Measurements from ENCODE around the gene DCBLD1. TPM values are rescaled to one million over a fixed set of nuclear protein-coding genes. Genes with fewer than 3 reads are reported as not detected.

DCBLD1 gene
- total and polyA plus RNA-seq, 3 donors from 2014 or later, result 16.6 to 22.2 (median 16.7) TPM

DNA sequence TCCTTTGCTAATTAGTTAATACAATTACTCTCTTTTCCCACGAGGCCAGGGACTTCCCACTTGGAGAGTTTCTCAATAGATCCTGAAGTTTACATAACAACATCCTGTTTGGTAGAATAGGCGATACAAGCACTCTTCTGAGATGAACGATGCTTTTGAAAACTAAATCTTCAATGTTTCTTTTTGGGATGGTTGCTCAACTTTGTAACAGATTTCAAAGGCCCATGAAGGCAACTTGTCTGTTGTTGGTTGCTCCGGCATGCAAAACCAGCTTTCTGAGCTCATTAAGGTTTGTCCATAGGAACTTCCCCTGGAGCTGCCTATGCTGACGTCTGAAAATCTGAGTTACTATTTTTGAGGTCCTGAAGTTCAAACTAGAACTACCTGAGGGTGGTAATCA lies 30.8 kb upstream of the DCBLD1 start:
- WGBS, 2 donors, result 26 to 28% methylated on average over 5 of the region's 5 CpGs
- H3K27ac ChIP-seq, result no peak overlapping the region
- TF ChIP-seq, protein P1, sequence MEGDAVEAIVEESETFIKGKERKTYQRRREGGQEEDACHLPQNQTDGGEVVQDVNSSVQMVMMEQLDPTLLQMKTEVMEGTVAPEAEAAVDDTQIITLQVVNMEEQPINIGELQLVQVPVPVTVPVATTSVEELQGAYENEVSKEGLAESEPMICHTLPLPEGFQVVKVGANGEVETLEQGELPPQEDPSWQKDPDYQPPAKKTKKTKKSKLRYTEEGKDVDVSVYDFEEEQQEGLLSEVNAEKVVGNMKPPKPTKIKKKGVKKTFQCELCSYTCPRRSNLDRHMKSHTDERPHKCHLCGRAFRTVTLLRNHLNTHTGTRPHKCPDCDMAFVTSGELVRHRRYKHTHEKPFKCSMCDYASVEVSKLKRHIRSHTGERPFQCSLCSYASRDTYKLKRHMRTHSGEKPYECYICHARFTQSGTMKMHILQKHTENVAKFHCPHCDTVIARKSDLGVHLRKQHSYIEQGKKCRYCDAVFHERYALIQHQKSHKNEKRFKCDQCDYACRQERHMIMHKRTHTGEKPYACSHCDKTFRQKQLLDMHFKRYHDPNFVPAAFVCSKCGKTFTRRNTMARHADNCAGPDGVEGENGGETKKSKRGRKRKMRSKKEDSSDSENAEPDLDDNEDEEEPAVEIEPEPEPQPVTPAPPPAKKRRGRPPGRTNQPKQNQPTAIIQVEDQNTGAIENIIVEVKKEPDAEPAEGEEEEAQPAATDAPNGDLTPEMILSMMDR (IDR thresholded peaks at IDR 0.05), result no peak
- no peak for TF ChIP-seq POLR2A (IDR thresholded peaks at IDR 0.05)
- intact Hi-C loops (cut with DNase I; ENCODE audit: low total_unique reads), result loop anchor here (10.0 kb wide), 1 partner anchor 103 kb away; no protein-coding TSS in a partner anchor
- no peaks in the 10 kb centered on the region for H3K36me3 ChIP-seq (ENCODE audit: low read depth, missing control alignments)
- DNase-seq, result peak; percentile 32
- H3K27me3 ChIP-seq, result no peaks in the 10 kb centered on the region
- no peaks in the 10 kb centered on the region for H3K4me1 ChIP-seq
- H3K4me3 ChIP-seq, result no peak overlapping the region
- no peaks in the 10 kb centered on the region for H3K9me3 ChIP-seq

DNA sequence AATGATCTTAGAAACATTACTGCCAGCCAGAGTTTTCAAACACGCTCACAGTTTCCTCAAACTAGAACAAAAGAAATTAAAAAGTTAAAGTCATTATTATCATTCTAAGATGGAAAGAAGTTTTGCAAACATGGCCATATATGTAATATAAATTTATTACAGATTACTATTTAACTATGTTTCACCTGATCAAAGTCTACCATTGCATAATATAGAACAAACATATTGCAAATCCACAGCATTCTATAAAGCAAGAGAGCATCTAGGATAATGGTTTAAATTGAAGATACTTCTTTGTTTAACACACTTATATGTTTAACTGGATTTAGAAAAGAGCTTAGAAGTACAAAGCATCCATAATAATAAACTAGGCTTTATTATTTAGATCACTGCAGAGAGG lies 26.2 kb upstream of the DCBLD1 start:
- H3K4me3 ChIP-seq, result no peak overlapping the region
- DNase-seq, result no peak
- intact Hi-C loops (cut with DNase I; ENCODE audit: low total_unique reads), result loop anchor here (10.0 kb wide), 1 partner anchor 99 kb away; no protein-coding TSS in a partner anchor
- 29 to 95% methylated on average over 1 of the region's 1 CpG for WGBS, 2 donors
- H3K36me3 ChIP-seq (ENCODE audit: low read depth, missing control alignments), result no peaks in the 10 kb centered on the region
- no peaks in the 10 kb centered on the region for H3K4me1 ChIP-seq
- no peaks in the 10 kb centered on the region for H3K27me3 ChIP-seq
- no peak overlapping the region for H3K27ac ChIP-seq
- H3K9me3 ChIP-seq, result no peaks in the 10 kb centered on the region
- no peak for TF ChIP-seq POLR2A (IDR thresholded peaks at IDR 0.05)

DNA sequence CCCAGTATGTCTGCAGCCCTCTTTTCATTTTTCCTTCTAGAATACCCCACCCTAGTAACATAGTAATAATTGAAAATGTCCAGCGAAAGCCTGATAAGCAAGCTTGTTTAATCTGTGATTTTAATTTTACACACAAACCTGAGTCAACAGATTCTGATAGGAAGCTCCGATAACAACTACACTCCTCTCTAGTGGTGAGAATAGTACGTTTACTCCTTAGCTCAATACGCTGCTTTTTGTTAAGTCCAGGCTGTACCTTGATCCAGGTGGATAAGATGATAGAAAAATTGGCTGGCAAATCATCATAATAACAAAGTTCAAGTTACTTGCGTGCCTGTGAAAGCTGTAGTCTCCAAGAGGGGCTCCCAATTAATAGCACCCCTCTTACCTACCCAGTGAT lies 25.5 kb upstream of the DCBLD1 start:
- no peak for DNase-seq
- intact Hi-C loops (cut with DNase I; ENCODE audit: low total_unique reads), result loop anchor here (10.0 kb wide), 1 partner anchor 98 kb away; no protein-coding TSS in a partner anchor

DNA sequence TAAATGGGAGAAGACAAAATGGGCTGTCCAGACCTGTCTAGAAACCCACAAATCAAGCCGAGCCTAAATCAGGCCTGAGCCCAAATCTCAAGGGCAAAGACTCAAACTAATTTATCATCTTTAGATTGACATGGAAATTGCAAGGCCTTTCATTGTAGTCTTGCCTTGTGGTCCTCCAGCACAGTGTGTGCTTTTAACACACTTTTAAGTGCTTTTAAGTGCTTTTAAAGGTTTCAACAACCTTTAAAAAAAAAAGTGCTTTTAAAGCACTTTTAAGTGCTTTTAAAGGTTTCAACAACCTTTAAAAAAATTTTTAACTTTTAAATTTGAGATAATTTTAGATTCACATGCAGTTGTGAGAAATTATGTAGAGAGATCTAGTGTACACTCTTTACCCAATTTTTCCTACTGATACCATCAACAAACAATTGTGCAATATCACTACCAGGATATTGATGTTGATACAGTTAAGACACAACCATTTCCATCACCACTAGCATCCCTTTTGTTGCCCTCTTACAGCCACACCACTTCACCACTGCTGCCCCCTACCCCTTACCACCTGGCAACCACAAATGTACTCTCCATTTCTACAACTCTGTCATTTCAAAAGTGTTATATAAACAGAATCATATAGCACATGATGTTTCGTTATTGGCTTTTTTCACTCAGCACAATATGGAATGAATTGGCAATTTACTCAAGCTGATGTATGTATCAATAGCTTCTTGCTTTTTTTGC lies 23.1 kb upstream of the DCBLD1 start:
- intact Hi-C loops (cut with DNase I; ENCODE audit: low total_unique reads), result loop anchor here (10.0 kb wide), 1 partner anchor 95 kb away; no protein-coding TSS in a partner anchor
- no peaks in the 10 kb centered on the region for H3K27me3 ChIP-seq
- 79 to 86% methylated on average over 2 of the region's 2 CpGs for WGBS, 2 donors
- no peak overlapping the region for H3K27ac ChIP-seq
- H3K9me3 ChIP-seq, result no peaks in the 10 kb centered on the region
- no peak for DNase-seq
- no peak for TF ChIP-seq POLR2A (IDR thresholded peaks at IDR 0.05)
- TF ChIP-seq, protein P1 (IDR thresholded peaks at IDR 0.05), result no peak
- H3K4me1 ChIP-seq, result no peaks in the 10 kb centered on the region
- H3K4me3 ChIP-seq, result no peak overlapping the region
- no peaks in the 10 kb centered on the region for H3K36me3 ChIP-seq (ENCODE audit: low read depth, missing control alignments)

More for the DNA sequence above, 25.5 kb upstream of the DCBLD1 start:
- Histone ChIP-seq H3K4me3 (no peak overlapping the region), H3K9me3 (no peaks in the 10 kb centered on the region), H3K36me3 (ENCODE audit: low read depth, missing control alignments) (no peaks in the 10 kb centered on the region), H3K27ac (no peak overlapping the region), H3K27me3 (no peaks in the 10 kb centered on the region), H3K4me1 (no peaks in the 10 kb centered on the region)
- WGBS, 2 donors, result 93 to 94% methylated on average over 5 of the region's 5 CpGs
- TF ChIP-seq, protein P1 (IDR thresholded peaks at IDR 0.05), result no peak
- TF ChIP-seq POLR2A (IDR thresholded peaks at IDR 0.05), result no peak

DNA sequence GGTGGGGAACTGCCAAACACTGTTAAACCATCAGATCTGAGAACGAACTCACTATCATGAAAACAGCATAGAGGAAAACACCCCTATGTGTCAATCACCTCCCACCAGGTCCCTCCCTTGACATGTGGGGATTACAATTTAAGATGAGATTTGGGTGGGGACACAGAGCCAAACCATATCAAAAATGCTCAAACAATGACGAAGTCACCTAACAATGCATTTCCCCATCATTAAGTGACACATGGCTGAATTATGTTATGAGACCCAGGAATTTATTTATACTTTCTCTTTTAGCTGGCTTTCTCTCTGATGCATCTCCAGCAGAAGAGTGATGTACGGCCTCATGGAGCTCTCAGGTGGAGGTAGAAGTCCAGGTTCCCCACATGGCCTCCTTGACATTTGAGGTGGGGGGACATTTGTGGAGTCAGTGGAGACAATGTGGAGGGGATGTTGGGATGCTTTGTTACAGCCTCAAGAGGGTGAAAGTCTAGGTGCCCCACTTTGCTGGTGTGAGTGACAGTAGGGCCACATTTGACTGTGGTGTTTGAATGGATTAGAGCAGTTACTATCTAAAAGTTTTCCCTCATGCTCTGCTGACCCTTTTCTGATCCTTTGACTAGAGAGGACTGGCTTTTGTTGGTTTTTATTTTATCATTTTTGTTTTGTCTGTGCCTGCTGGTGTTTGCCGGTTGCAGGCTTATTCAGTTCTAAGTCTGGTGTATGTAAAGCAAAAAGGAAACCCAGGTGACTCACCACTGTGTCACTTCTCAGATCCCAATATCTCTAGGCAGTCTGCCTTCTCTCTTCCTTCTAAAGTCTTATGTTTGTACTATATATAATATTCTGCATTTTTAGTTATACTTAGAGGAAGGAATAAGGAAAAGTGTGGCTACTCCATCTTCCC lies 18.5 kb upstream of the DCBLD1 start:
- 81 to 85% methylated on average over 4 of the region's 4 CpGs for WGBS, 2 donors
- H3K4me1 ChIP-seq, result no peaks in the 10 kb centered on the region
- no peak overlapping the region for H3K27ac ChIP-seq
- H3K9me3 ChIP-seq, result no peaks in the 10 kb centered on the region
- DNase-seq, result no peak
- TF ChIP-seq, protein P1 (IDR thresholded peaks at IDR 0.05), result no peak
- TF ChIP-seq POLR2A (IDR thresholded peaks at IDR 0.05), result no peak
- H3K27me3 ChIP-seq, result no peaks in the 10 kb centered on the region
- intact Hi-C loops (cut with DNase I; ENCODE audit: low total_unique reads), result no loop called here
- no peak overlapping the region for H3K4me3 ChIP-seq
- no peaks in the 10 kb centered on the region for H3K36me3 ChIP-seq (ENCODE audit: low read depth, missing control alignments)
